Left ventricle myocardium inferior (tissue), 1 donor: ENCODE data around the gene XYLT2. TPM values are rescaled to one million over a fixed set of nuclear protein-coding genes. Genes with fewer than 3 reads are reported as not detected.

Experiments used
- DNase-seq: peaks from one replicate; pipeline ENCODE4 v3.0.0-alpha.2; 2020
- H3K27ac ChIP-seq: fragments of 200-600 bp; replicated peaks from 2 replicates; pipeline ENCODE4 v1.8.0; 2021
- H3K27me3 ChIP-seq: fragments of 200-600 bp; 2 replicates; pipeline ENCODE4 v1.8.0; 2021; ENCODE audit warnings: low read depth
- H3K36me3 ChIP-seq: fragments of 200-600 bp; 2 replicates; pipeline ENCODE4 v1.8.0; 2021
- H3K4me1 ChIP-seq: fragments of 200-600 bp; 2 replicates; pipeline ENCODE4 v1.8.0; 2021
- H3K4me3 ChIP-seq: fragments of 200-600 bp; 2 replicates; pipeline ENCODE4 v1.8.0; 2021; ENCODE audit warnings: mild to moderate bottlenecking, moderate library complexity
- H3K9me3 ChIP-seq: fragments of 200-600 bp; replicated peaks from 2 replicates; pipeline ENCODE4 v1.8.0; 2021
- CTCF ChIP-seq: fragments of 200-600 bp; IDR thresholded peaks from 2 replicates; pipeline ENCODE4 v1.8.0; 2021; ENCODE audit warnings: antibody characterized with exemption, mild to moderate bottlenecking, borderline replicate concordance
- intact Hi-C: fragments of 100-400 bp; cut with micrococcal nuclease; formaldehyde crosslinking; loops from one replicate; pipeline ENCODE4 v1.11.0; 2022
- total RNA-seq: library from RNA; stranded (reverse); fragmentation: NEBNext Ultra II Directional; extraction: Animal tissue kit (Norgen Biotek cat#: 25700); gene quantifications from one replicate; pipeline ENCODE4 v1.2.1, GENCODE V29; 2021
- donor health status: DM: no; HTN: yes; CAD: no; lungs with severe emphysema.

The XYLT2 gene
- total RNA-seq, 1 donor from 2014 or later, result 12.6 TPM

GRCh38 chr17:50363217-50364060, 17.5 kb downstream of the XYLT2 start:
- intact Hi-C loops, result no loop called here
- Histone ChIP-seq H3K27ac (no peak overlapping the region), H3K36me3 (peaks cover 44% of the 10 kb centered on the region), H3K4me3 (no peak overlapping the region), H3K4me1 (peaks cover 22% of the 10 kb centered on the region), H3K9me3 (no peaks in the 10 kb centered on the region), H3K27me3 (no peaks in the 10 kb centered on the region)
- no peak for DNase-seq
- no peak for TF ChIP-seq CTCF

GRCh38 chr17:50364061-50364458, 18.1 kb downstream of the XYLT2 start:
- no peak for TF ChIP-seq CTCF
- intact Hi-C loops, result no loop called here

DNA sequence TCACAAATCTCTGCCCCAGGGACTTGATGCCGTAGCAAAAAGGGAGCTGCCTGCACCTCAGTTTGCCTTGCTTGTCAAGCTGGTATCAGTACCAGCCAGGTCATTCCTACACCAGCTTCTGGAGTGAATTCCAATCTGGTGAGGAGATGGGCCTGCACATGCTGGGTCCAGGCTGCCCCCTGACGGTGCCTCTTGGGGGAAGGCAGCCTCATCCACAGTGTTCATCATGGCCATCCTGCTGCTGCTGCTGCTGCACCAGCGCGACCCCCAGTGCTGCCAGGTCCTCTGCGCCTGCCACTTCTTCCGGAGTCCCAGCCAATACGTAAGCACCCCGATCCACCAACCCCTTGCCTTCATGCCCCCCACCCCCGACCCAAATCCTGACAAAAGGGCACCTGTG, 18.8 kb downstream of the XYLT2 start:
- DNase-seq, result no peak
- TF ChIP-seq CTCF, result no peak
- no peak overlapping the region for H3K4me3 ChIP-seq
- H3K4me1 ChIP-seq, result peaks cover 15% of the 10 kb centered on the region
- intact Hi-C loops, result no loop called here
- H3K27me3 ChIP-seq, result no peaks in the 10 kb centered on the region
- peaks cover 51% of the 10 kb centered on the region for H3K36me3 ChIP-seq
- no peaks in the 10 kb centered on the region for H3K9me3 ChIP-seq
- no peak overlapping the region for H3K27ac ChIP-seq

More at GRCh38 chr17:50364061-50364458, 18.1 kb downstream of the XYLT2 start:
- H3K27me3 ChIP-seq, result no peaks in the 10 kb centered on the region
- H3K4me3 ChIP-seq, result no peak overlapping the region
- no peak for DNase-seq
- H3K4me1 ChIP-seq, result peaks cover 19% of the 10 kb centered on the region
- H3K27ac ChIP-seq, result no peak overlapping the region
- peaks cover 44% of the 10 kb centered on the region for H3K36me3 ChIP-seq
- H3K9me3 ChIP-seq, result no peaks in the 10 kb centered on the region

- Histone ChIP-seq H3K36me3 (peaks cover 51% of the 10 kb centered on the region), H3K4me1 (peaks cover 15% of the 10 kb centered on the region), H3K27me3 (no peaks in the 10 kb centered on the region), H3K4me3 (no peak overlapping the region), H3K9me3 (no peaks in the 10 kb centered on the region), H3K27ac (no peak overlapping the region)
- TF ChIP-seq CTCF, result no peak
- intact Hi-C loops, result no loop called here
- no peak for DNase-seq
These were observed 19.2 kb downstream of the XYLT2 start for GRCh38 chr17:50365165-50365564.

GRCh38 chr17:50365649-50366393, 19.9 kb downstream of the XYLT2 start:
- Histone ChIP-seq H3K36me3 (peaks cover 57% of the 10 kb centered on the region), H3K27me3 (no peaks in the 10 kb centered on the region), H3K27ac (no peak overlapping the region), H3K4me1 (peaks cover 17% of the 10 kb centered on the region), H3K4me3 (no peak overlapping the region), H3K9me3 (no peaks in the 10 kb centered on the region)
- TF ChIP-seq CTCF, result no peak
- intact Hi-C loops, result no loop called here
- DNase-seq, result no peak
